ENCODE results near the gene SLC43A3.

GRCh38 chr11:57361926-57362325, 65.0 kb downstream of the SLC43A3 start:
- TF ChIP-seq CTCF (IDR thresholded peaks at IDR 0.05) (no peak), EP300 (IDR thresholded peaks at IDR 0.05) (no peak), POLR2A (IDR thresholded peaks at IDR 0.05) (no peak)

All from ovary (tissue), 3 donors.